ENCODE data around the gene CERS6.
"Not testable (repeated sequence)": the region's sequence is repeated elsewhere in the genome, so short reads cannot be mapped to it uniquely, and the experiment has no call there.

Gene CERS6

GRCh38 chr2:168468354-168468753, 12.3 kb downstream of the CERS6 start:
- no peak for DNase-seq (ENCODE audit: low read depth, low spot score)

- no peak for DNase-seq (ENCODE audit: low read depth, low spot score)
These were observed 13.4 kb downstream of the CERS6 start for GRCh38 chr2:168469281-168469988.

- DNase-seq (ENCODE audit: low read depth, low spot score) = no peak
These were observed 14.5 kb downstream of the CERS6 start for GRCh38 chr2:168470320-168471162.

- no peak for DNase-seq (ENCODE audit: low read depth, low spot score)
These were observed 15.0 kb downstream of the CERS6 start for GRCh38 chr2:168471163-168471475.

- DNase-seq (ENCODE audit: low read depth, low spot score) = no peak
These were observed 19.6 kb downstream of the CERS6 start for GRCh38 chr2:168475636-168476035.

- DNase-seq (ENCODE audit: low read depth, low spot score) = no peak
These were observed 22.1 kb downstream of the CERS6 start for GRCh38 chr2:168478206-168478605.

- DNase-seq (ENCODE audit: low read depth, low spot score) = no peak
These were observed 24.3 kb downstream of the CERS6 start for GRCh38 chr2:168480356-168480755.

- no peak for DNase-seq (ENCODE audit: low read depth, low spot score)
These were observed 24.9 kb downstream of the CERS6 start for GRCh38 chr2:168480825-168481585.

- DNase-seq (ENCODE audit: low read depth, low spot score) = no peak
These were observed 26.2 kb downstream of the CERS6 start for GRCh38 chr2:168482269-168482668.

- DNase-seq (ENCODE audit: low read depth, low spot score) = no peak
These were observed 27.1 kb downstream of the CERS6 start for GRCh38 chr2:168482952-168483831.

GRCh38 chr2:168486477-168486876, 30.4 kb downstream of the CERS6 start:
- no peak for DNase-seq (ENCODE audit: low read depth, low spot score)

GRCh38 chr2:168490015-168490874, 34.2 kb downstream of the CERS6 start:
- DNase-seq (ENCODE audit: low read depth, low spot score) = no peak

GRCh38 chr2:168490946-168491605, 35.0 kb downstream of the CERS6 start:
- DNase-seq (ENCODE audit: low read depth, low spot score) = no peak

- not testable (repeated sequence) for DNase-seq (ENCODE audit: low read depth, low spot score)
These were observed 35.7 kb downstream of the CERS6 start for GRCh38 chr2:168491728-168492127.

GRCh38 chr2:168493219-168493618, 37.1 kb downstream of the CERS6 start:
- DNase-seq (ENCODE audit: low read depth, low spot score) = not testable (repeated sequence)

- DNase-seq (ENCODE audit: low read depth, low spot score) = no peak
These were observed 38.2 kb downstream of the CERS6 start for GRCh38 chr2:168494190-168494711.

- no peak for DNase-seq (ENCODE audit: low read depth, low spot score)
These were observed 39.5 kb downstream of the CERS6 start for GRCh38 chr2:168495524-168495923.

GRCh38 chr2:168496906-168497305, 40.8 kb downstream of the CERS6 start:
- DNase-seq (ENCODE audit: low read depth, low spot score) = no peak

- DNase-seq (ENCODE audit: low read depth, low spot score) = no peak
These were observed 43.4 kb downstream of the CERS6 start for GRCh38 chr2:168499500-168499899.

- DNase-seq (ENCODE audit: low read depth, low spot score) = no peak
These were observed 44.4 kb downstream of the CERS6 start for GRCh38 chr2:168500516-168500915.
